ENCODE measurements around the gene TTC32. TPM values are rescaled to one million over a fixed set of nuclear protein-coding genes. Genes with fewer than 3 reads are reported as not detected.
"Not testable (repeated sequence)": the region's sequence is repeated elsewhere in the genome, so short reads cannot be mapped to it uniquely, and the experiment has no call there.

TTC32 gene
- total RNA-seq (2014; rRNA removed; shearing (Covaris generic)) = 17.4 and 21.1 TPM in 2 replicates

DNA sequence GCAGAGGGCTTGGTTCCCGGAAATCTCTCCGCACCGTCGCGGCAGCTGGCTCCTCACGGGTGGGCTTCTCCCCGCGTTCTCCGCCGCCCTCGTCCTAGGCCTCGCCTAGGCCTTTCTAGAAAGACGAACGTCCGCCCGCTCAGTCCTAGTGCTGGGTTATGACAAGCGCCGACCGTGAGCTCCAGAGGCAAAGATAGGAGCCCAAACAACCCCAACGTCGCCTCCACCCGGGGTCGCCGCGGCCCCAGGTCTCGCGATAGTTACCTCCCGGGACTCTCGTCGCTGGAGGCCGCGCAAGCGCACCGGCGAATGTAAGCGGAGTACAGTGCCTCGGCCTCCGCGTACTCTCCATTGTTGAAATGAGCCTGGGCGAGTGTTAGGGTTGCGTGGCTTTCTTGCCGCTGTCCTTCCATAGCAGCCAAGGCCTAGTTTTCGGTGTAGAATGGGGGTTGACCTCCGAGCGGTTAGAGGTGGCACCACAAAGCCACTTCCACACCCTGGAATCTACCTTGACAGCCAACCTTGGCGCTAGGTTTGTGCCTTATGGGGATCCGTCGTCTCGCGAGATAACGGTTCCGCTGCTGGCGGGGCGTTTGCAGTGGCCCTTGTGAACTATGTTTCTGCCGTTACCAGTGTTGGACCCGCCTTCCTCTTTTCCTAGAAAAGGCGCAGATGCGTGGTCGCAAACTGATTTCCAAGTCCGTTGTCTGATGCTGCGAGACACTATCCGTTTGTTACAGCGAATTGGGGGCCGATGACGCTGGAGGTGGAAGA, at the start of gene TTC32:
TSS of gene TTC32 (minus strand) at position 542 of the 774 bp plus-strand sequence. CDS start at position 413, 129 bp downstream.
- peak; percentile 96 to 98 for DNase-seq
- H3K4me1 ChIP-seq = peaks cover 7% of the 10 kb centered on the region; the same call in 1 of the 2 replicates
- H3K27ac ChIP-seq = peak within 1 kb of the TSS; percentile 95
- peak within 1 kb of the TSS; percentile 90 for H3K4me3 ChIP-seq
- H3K9me3 ChIP-seq (replicated peaks) = no peaks in the 10 kb centered on the region
- no peaks in the 10 kb centered on the region for H3K27me3 ChIP-seq
- H3K36me3 ChIP-seq = no peaks in the 10 kb centered on the region

DNA sequence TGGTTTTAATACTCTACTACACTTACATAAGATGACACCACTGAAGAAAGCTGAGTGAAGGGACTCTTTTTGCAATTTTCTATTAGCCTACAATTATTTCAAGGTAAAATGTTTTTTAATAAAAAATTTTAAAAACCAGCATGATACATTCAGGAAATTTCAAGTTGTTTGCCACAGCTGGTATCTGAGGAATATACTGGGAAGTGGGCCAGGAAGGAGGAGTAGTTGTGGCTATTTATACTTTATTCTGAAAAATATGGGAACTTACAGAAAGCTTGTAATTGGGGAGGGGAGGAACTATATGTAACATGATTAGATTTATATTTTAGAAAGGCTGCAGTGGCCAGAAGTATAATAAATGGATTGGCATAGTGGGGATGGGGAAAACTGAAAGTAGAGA, 47.3 kb upstream of the TTC32 start:
- Histone ChIP-seq H3K27ac (no peak overlapping the region), H3K9me3 (replicated peaks) (no peaks in the 10 kb centered on the region), H3K27me3 (no peaks in the 10 kb centered on the region), H3K36me3 (peaks cover 19% of the 10 kb centered on the region), H3K4me3 (no peak overlapping the region), H3K4me1 (no peaks in the 10 kb centered on the region; the same call in 1 of the 2 replicates)
- no peak for DNase-seq

DNA sequence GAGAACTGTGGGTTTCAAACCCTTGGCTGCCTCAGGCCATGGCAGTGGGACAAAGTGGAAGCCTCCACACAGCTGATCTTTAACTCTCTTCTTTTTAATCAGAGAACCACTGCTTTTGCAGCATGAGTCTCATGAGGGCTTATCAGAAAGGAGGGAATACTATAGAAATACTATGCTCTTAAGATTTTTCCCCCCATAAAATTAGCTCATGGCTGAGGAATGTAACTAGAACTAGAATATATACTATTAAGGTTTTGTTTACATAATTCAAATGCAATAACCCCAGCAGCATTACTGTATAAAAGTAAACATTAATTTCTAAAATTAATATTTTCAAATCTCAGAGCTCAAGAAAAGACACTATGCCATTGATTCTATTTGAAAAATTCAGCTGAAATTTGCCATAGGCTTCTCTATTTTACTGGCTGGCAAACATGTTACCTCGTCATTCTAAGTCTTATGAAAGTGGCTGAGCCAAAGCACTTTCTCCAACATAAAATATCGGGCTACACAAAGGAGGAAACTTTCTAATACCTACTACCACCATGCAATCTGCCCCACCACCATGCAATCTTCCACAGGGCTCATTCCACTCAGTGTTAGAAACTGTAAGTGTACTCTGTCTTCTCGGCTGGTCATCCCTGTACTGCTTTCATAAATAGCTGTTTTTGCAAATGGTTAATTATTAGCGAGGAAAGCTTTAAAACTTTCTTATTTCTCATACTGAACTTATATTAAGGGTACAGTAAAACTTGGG, 45.6 kb upstream of the TTC32 start:
- Histone ChIP-seq H3K4me1 (no peaks in the 10 kb centered on the region; the same call in 1 of the 2 replicates), H3K9me3 (replicated peaks) (no peaks in the 10 kb centered on the region), H3K27me3 (no peaks in the 10 kb centered on the region), H3K4me3 (no peak overlapping the region), H3K36me3 (peaks cover 21% of the 10 kb centered on the region), H3K27ac (no peak overlapping the region)
- no peak for DNase-seq

DNA sequence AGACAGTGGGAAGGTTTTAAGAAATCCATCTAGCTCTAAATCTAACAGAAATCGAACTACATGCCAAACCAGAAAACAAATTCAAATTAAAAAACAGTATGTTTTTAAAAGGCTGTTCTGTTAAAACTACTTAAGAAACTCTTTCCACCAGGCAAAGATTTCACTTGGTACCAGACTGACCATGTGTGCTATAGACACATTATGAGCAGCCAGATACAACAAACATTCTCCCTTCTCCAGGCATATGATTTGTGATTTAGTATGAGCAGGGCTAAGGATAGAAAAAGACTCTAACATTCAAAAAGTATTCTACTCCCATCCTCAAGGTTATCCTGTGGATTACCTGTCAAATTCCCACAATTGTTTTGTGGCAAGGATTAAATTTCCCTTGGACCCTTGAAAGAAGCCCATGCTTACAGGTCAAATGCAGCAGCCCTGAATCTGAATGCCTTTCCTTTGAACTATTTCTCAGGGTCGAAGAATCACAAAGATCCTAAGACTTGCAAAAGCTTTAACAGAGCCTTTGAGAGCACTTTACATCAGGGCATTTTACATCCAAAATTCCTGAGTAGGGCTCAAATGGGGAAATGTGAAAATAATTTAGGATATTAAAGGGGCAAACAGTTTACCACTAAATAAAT, 42.5 kb upstream of the TTC32 start:
- H3K4me1 ChIP-seq = no peaks in the 10 kb centered on the region; the same call in 1 of the 2 replicates
- H3K9me3 ChIP-seq (replicated peaks) = no peaks in the 10 kb centered on the region
- H3K4me3 ChIP-seq = no peak overlapping the region
- H3K36me3 ChIP-seq = peaks cover 16% of the 10 kb centered on the region
- no peaks in the 10 kb centered on the region for H3K27me3 ChIP-seq
- no peak for DNase-seq
- H3K27ac ChIP-seq = no peak overlapping the region

DNA sequence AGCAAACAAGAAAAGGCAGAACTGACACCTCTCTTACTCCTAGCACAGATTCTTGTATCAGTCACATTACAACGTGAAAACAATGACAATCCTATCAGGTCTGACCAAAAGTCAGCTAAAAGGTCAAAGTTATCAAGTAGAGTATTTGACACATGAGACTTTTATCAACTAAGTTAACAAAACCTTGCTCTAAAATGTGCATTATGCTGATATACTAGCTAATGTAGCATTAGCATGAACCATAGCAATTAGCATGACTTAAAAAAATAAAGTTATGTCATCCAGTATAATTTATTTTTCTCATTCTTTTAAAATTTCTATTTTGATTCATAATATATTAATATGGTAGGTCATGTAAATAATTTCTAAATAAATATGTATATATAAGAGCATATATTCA, 41.4 kb upstream of the TTC32 start:
- Histone ChIP-seq H3K4me3 (no peak overlapping the region), H3K9me3 (replicated peaks) (no peaks in the 10 kb centered on the region), H3K4me1 (no peaks in the 10 kb centered on the region; the same call in 1 of the 2 replicates), H3K27ac (no peak overlapping the region), H3K27me3 (no peaks in the 10 kb centered on the region), H3K36me3 (peaks cover 22% of the 10 kb centered on the region)
- no peak for DNase-seq

- DNase-seq = no peak
- Histone ChIP-seq H3K4me1 (no peaks in the 10 kb centered on the region; the same call in 1 of the 2 replicates), H3K36me3 (peaks cover 26% of the 10 kb centered on the region), H3K9me3 (replicated peaks) (no peaks in the 10 kb centered on the region), H3K4me3 (no peak overlapping the region), H3K27ac (no peak overlapping the region), H3K27me3 (no peaks in the 10 kb centered on the region)
These were observed 40.4 kb upstream of the TTC32 start for GRCh38 chr2:19942199-19942598.

GRCh38 chr2:19937004-19937403, 35.2 kb upstream of the TTC32 start:
- H3K36me3 ChIP-seq = peaks cover 61% of the 10 kb centered on the region

GRCh38 chr2:19936203-19936602, 34.4 kb upstream of the TTC32 start:
- H3K36me3 ChIP-seq = peaks cover 67% of the 10 kb centered on the region
- H3K4me3 ChIP-seq = no peak overlapping the region
- no peak overlapping the region for H3K27ac ChIP-seq

More at GRCh38 chr2:19937004-19937403, 35.2 kb upstream of the TTC32 start:
- Histone ChIP-seq H3K27ac (no peak overlapping the region), H3K4me3 (no peak overlapping the region), H3K4me1 (peaks cover 12% of the 10 kb centered on the region), H3K9me3 (replicated peaks) (no peaks in the 10 kb centered on the region), H3K27me3 (no peaks in the 10 kb centered on the region)
- DNase-seq = peak; percentile 9 to 11

DNA sequence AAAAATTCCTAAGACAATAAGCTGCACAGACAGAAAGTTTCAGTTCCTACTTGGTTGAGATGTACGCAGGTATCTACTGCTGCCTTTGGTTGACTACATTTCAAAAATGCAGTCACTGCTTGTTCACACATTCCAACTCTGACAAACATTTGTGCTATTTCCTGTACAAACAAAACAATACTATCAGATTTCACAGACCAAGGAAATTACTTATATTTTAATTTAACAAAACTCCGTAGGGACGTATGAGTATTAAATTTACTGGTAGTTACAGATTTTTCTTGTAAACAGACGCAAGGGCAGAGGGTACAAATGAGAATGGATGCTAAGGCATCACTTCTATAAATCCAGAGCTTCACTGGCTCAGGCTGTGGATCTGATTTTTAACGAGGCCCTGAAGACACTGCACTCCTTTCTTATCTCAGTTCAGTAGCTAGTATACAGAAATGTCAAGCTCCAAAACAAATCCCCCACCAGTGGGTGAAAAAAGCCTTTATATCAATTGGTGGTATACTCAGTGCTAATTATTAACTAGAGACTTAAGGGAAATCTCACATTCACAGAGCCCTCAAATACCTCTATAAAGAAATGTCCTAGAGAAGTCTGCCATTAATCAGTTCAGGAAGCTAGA, 31.7 kb upstream of the TTC32 start:
- Histone ChIP-seq H3K9me3 (replicated peaks) (no peaks in the 10 kb centered on the region; the same call in 1 of the 2 replicates), H3K27ac (peak overlapping the region; percentile 33; the same call in 1 of the 2 replicates), H3K4me3 (no peak overlapping the region), H3K27me3 (no peaks in the 10 kb centered on the region), H3K4me1 (peaks cover 12% of the 10 kb centered on the region), H3K36me3 (peaks cover 89% of the 10 kb centered on the region)
- no peak for DNase-seq

More at GRCh38 chr2:19936203-19936602, 34.4 kb upstream of the TTC32 start:
- Histone ChIP-seq H3K27me3 (no peaks in the 10 kb centered on the region), H3K4me1 (peaks cover 12% of the 10 kb centered on the region), H3K9me3 (replicated peaks) (no peaks in the 10 kb centered on the region)
- DNase-seq = no peak

DNA sequence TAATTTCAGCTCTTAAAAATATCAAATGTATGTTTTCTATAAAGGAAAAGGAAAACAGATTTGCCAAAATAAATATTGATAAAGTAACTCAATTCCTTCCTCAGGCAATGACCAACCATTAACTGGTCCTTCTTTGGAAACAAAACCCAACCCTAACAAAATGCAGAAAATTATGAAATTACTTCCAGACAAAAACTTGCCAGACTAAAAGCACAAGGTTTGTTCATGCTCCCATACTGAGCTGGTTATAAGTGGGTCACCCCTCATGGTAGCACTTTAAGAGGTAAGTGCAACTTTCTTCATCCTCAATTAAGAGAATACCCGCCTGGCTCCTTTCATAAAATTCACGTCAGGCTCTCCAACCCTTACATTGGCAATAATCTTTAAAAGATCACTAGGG, 31.1 kb upstream of the TTC32 start:
- Histone ChIP-seq H3K27me3 (no peaks in the 10 kb centered on the region), H3K4me3 (no peak overlapping the region), H3K27ac (peak overlapping the region; percentile 33; the same call in 1 of the 2 replicates), H3K4me1 (peaks cover 12% of the 10 kb centered on the region), H3K36me3 (peaks cover 90% of the 10 kb centered on the region), H3K9me3 (replicated peaks) (peaks cover 4% of the 10 kb centered on the region)
- no peak for DNase-seq

GRCh38 chr2:19929226-19929625, 27.4 kb upstream of the TTC32 start:
- no peak for DNase-seq
- no peak overlapping the region for H3K4me3 ChIP-seq
- H3K36me3 ChIP-seq = peaks cover 68% of the 10 kb centered on the region

DNA sequence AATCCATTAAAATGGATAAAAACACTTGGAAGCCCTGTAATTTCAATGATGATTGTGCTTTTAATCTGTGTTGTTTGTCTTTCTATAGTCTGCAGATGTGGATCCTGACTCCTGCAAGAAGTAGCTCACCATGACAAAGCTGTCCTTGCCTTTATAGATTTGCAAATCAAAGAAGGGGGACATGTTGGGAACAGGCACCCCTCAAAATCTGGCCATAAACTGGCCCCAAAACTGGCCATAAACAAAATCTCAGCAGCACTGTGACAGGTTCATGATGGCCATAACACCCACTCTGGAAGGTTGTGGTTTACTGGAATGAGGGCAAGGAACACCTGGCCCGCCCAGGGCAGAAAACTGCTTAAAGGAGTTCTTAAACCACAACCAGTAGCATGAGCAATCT, 26.0 kb upstream of the TTC32 start:
- H3K27me3 ChIP-seq, DNase-seq, H3K4me3 ChIP-seq, H3K27ac ChIP-seq, H3K4me1 ChIP-seq: not testable (repeated sequence)
- H3K9me3 ChIP-seq (replicated peaks) = peaks cover 13% of the 10 kb centered on the region
- peaks cover 57% of the 10 kb centered on the region for H3K36me3 ChIP-seq

More at GRCh38 chr2:19929226-19929625, 27.4 kb upstream of the TTC32 start:
- Histone ChIP-seq H3K27me3 (no peaks in the 10 kb centered on the region), H3K27ac (no peak overlapping the region), H3K9me3 (replicated peaks) (peaks cover 13% of the 10 kb centered on the region), H3K4me1 (peaks cover 12% of the 10 kb centered on the region)

GRCh38 chr2:19924526-19924925, 22.7 kb upstream of the TTC32 start:
- not testable (repeated sequence) for H3K27me3 ChIP-seq, DNase-seq, H3K4me3 ChIP-seq, H3K4me1 ChIP-seq, H3K27ac ChIP-seq
- Histone ChIP-seq H3K36me3 (peaks cover 29% of the 10 kb centered on the region), H3K9me3 (replicated peaks) (peaks cover 19% of the 10 kb centered on the region)

GRCh38 chr2:19922188-19922587, 20.4 kb upstream of the TTC32 start:
- not testable (repeated sequence) for H3K27ac ChIP-seq; H3K9me3 ChIP-seq (replicated peaks); H3K4me3 ChIP-seq; DNase-seq; H3K4me1 ChIP-seq; H3K27me3 ChIP-seq
- peaks cover 10% of the 10 kb centered on the region for H3K36me3 ChIP-seq

Measured in SJCRH30 (cell line).